Spleen (tissue), 11 donors: ENCODE data around the gene CEP55. TPM values are rescaled to one million over a fixed set of nuclear protein-coding genes. Genes with fewer than 3 reads are reported as not detected.
"Not testable (repeated sequence)": the region's sequence is repeated elsewhere in the genome, so short reads cannot be mapped to it uniquely, and the experiment has no call there.

Experiments
- DNase-seq: peaks from one replicate; pipeline ENCODE4 v3.0.0-alpha.2; 2020
- H3K27ac ChIP-seq, 8 donors: fragments of 200-600 bp; sonication (generic) in 7 of 8; 1 replicate in 4 of 8; 2 replicates in 4 of 8; pipeline versions ENCODE4 v1.5.0 to v1.8.0; 2016 to 2021; ENCODE audit warnings: inconsistent platforms in 4 of 8, mild to moderate bottlenecking in 4 of 8, moderate library complexity in 1 of 8
- H3K27me3 ChIP-seq, 7 donors: fragments of 200-600 bp; sonication (generic) in 6 of 7; replicated peaks in 1 of 7; 1 replicate in 4 of 7; 2 replicates in 3 of 7; pipeline versions ENCODE4 v1.5.0 to v1.8.0; 2016 to 2021; ENCODE audit warnings: inconsistent platforms in 3 of 7, mild to moderate bottlenecking in 1 of 7
- H3K36me3 ChIP-seq, 6 donors: fragments of 200-600 bp; sonication (generic) in 5 of 6; 1 replicate in 4 of 6; 2 replicates in 2 of 6; pipeline versions ENCODE4 v1.5.0 to v1.8.0; 2016 to 2021; ENCODE audit warnings: inconsistent platforms in 2 of 6
- H3K4me1 ChIP-seq, 6 donors: fragments of 200-600 bp; sonication (generic) in 5 of 6; 1 replicate in 3 of 6; 2 replicates in 3 of 6; pipeline versions ENCODE4 v1.5.0 to v1.8.0; 2016 to 2021; ENCODE audit warnings: inconsistent platforms in 3 of 6
- H3K4me3 ChIP-seq, 8 donors: fragments of 200-600 bp; sonication (generic) in 7 of 8; 1 replicate in 4 of 8; 2 replicates in 4 of 8; pipeline versions ENCODE4 v1.5.0 to v1.8.0; 2016 to 2021; ENCODE audit warnings: inconsistent platforms in 4 of 8, mild to moderate bottlenecking in 4 of 8, moderate library complexity in 2 of 8
- H3K9me3 ChIP-seq, 8 donors: fragments of 200-600 bp; sonication (generic) in 7 of 8; 1 replicate in 4 of 8; 2 replicates in 4 of 8; pipeline versions ENCODE4 v1.5.0 to v1.8.0; 2016 to 2021; ENCODE audit warnings: inconsistent platforms in 4 of 8
- CTCF ChIP-seq, 11 experiments: fragments of 200-600 bp in 7 of 11; fragments of 450-650 bp in 4 of 11; sonication (generic) in 4 of 11; IDR thresholded peaks in 8 of 11; conservative IDR thresholded peaks in 3 of 11; 1 replicate in 7 of 11; 2 replicates in 4 of 11; pipeline versions ENCODE4 v1.4.0 to v1.8.0; 2016 to 2021; ENCODE audit warnings: antibody characterized with exemption in 11 of 11, inconsistent platforms in 4 of 11, mild to moderate bottlenecking in 1 of 11
- POLR2A ChIP-seq, 3 donors: fragments of 450-650 bp; IDR thresholded peaks; one replicate each; pipeline ENCODE4 v1.5.1; 2017; ENCODE audit warnings: antibody characterized with exemption in 3 of 3, mild to moderate bottlenecking in 1 of 3
- POLR2AphosphoS5 ChIP-seq, 3 donors: sonication (generic); formaldehyde crosslinking; IDR thresholded peaks; one replicate each; pipeline ENCODE4 v1.5.1; 2017; ENCODE audit warnings: antibody characterized with exemption in 3 of 3
- WGBS, 5 donors: extraction: QIAGEN DNeasy Blood & Tissue Kit in 3 of 5; methylation state at CpG; one replicate each; pipeline versions ENCODE4 v1.1.5 to v1.1.7; 2013 to 2018; 5-methylcytosine and 5-hydroxymethylcytosine counted together
- intact Hi-C: fragments of 100-400 bp; cut with DNase I; formaldehyde crosslinking; loops from one replicate; pipeline ENCODE4 v1.15.0; 2023; ENCODE audit warnings: low total_unique reads
- polyA plus RNA-seq, 3 donors: library from polyadenylated mRNA; stranded (reverse); fragments of 200-250 nt; gene quantifications; one replicate each; pipeline ENCODE4 v1.2.1, GENCODE V29; 2013
- total RNA-seq, 7 donors: library from RNA; depleted of rRNA in 3 of 7; stranded (reverse); fragments of >200 nt in 3 of 7; fragmentation: NEBNext Ultra II Directional in 4 of 7; extraction: Animal tissue kit (Norgen Biotek cat#: 25700) in 4 of 7; gene quantifications; one replicate each; pipeline versions ENCODE4 v1.1.0 to v1.2.1, GENCODE V29; 2016 to 2021
- donor health status: healthy with polysubstance abuse.
- donor health status: DM: no; HTN: no; CAD: no; lungs with moderate emphysema.
- donor health status: DM: no; HTN: no; CAD: no.
- donor health status: Bipolar disorder and iron deficiency.
- donor health status: healthy.
- donor health status: DM: no; HTN: no; CAD: no.
- donor health status: DM: yes; HTN: yes; CAD: no.

The CEP55 gene
- total and polyA plus RNA-seq, 10 donors = 0.95 to 6.6 (median 3.1) TPM

- Histone ChIP-seq H3K9me3 (no peaks in the 10 kb centered on the region), H3K4me3 (no peak overlapping the region), H3K4me1 (peaks cover 0 to 61% (median 28%) of the 10 kb centered on the region in 6 donors), H3K27me3 (no peaks in the 10 kb centered on the region), H3K27ac (peak overlapping the region in 5 of 8 donors; percentile 34 to 61 (median 46)), H3K36me3 (no peaks in the 10 kb centered on the region)
- no peak for DNase-seq
- intact Hi-C loops = no loop called here
- TF ChIP-seq POLR2AphosphoS5 (IDR thresholded peaks at IDR 0.05) (no peak), CTCF (IDR thresholded peaks at IDR 0.05 in 8 of 11, conservative IDR thresholded peaks at IDR 0.05 in 3 of 11) (no peak), POLR2A (IDR thresholded peaks at IDR 0.05) (no peak)
- WGBS, 5 donors = 72 to 85% (median 77%) methylated on average over 6 of the region's 6 CpGs
Observed at GRCh38 chr10:93463723-93464476, 32.5 kb upstream of the CEP55 start.

DNA sequence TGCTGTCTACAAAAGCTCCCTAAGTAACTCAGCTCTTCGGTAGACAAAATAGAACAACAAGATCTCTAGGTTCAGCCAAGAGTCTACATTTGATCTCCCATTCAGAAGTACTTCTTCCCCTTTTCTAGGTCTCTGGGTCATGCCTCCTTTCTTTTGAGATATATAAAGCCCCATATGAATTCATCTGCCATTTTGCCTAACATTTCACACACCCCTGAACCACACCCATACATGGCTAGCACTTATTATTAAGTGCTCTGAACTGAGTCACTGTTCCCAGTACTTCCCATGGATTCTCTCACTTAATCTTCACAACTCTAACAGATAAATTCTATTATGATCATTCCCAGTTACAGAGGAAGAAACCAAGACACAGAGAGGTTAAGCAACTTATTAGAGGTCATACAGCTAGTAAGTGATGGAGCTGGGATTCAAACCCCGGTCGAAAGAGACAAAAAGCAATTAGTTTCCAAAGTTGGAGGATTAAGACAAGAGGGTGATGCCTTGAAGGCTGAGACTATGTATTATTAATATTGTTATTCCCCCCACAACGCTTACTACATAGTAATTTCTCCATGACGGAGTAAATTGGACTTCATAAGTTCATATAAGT lies 31.5 kb upstream of the CEP55 start:
- H3K9me3 ChIP-seq = no peaks in the 10 kb centered on the region
- DNase-seq = no peak
- no peaks in the 10 kb centered on the region for H3K27me3 ChIP-seq
- peaks cover 0 to 52% (median 28%) of the 10 kb centered on the region in 6 donors for H3K4me1 ChIP-seq
- no peaks in the 10 kb centered on the region for H3K36me3 ChIP-seq
- TF ChIP-seq POLR2AphosphoS5 (IDR thresholded peaks at IDR 0.05) = no peak
- TF ChIP-seq CTCF (IDR thresholded peaks at IDR 0.05 in 8 of 11, conservative IDR thresholded peaks at IDR 0.05 in 3 of 11) = no peak
- TF ChIP-seq POLR2A (IDR thresholded peaks at IDR 0.05) = no peak
- peak overlapping the region in 5 of 8 donors; percentile 4 to 61 (median 46) for H3K27ac ChIP-seq
- intact Hi-C loops = no loop called here
- 79 to 94% (median 88%) methylated on average over 5 of the region's 5 CpGs for WGBS, 5 donors
- no peak overlapping the region for H3K4me3 ChIP-seq

DNA sequence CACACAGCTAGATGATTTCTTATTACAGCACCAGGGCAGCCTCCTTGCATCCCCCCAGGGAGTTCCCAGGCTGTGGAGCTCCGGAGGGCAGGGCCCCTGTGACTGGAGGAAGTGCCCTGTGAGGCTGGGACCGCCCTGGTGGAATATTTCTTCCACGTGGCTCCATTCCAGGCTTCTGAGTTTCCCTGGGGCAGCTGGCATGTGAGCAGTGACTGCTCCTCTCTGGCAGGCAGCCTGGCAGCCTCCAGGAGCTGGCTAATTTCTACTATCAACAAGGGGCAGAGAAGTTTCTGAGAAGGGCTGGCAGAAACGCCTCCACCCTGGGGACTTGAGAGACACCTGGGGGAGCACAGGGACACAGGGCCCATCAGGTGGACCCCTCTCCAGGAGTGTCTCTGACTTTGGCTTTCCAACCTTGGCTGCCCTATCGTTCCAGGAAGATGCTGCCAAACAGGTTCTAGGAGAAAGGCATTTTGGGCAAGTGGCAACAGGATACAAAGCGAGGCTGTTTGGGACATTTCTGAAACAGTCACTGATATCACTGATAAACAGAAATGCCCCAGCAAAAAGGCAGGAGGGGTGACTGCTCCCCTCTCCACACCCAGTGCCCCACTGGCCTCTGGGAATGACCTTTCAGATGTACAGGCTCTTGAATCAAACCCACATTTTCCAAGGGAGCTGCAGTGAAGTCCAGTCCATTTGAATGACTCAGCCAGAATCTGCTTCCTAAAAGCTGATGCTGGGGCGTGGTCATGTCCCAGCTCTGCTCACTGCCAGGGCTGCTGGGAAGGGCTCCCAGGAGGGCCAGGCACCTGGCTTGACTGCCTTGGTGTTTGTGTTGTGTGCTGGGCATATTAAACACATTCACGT lies 30.4 kb upstream of the CEP55 start:
- peak overlapping the region in 6 of 8 donors; percentile 12 to 65 (median 30) for H3K27ac ChIP-seq
- TF ChIP-seq POLR2AphosphoS5 (IDR thresholded peaks at IDR 0.05) (peak; percentile 15 to 30 (median 19)), CTCF (IDR thresholded peaks at IDR 0.05 in 8 of 11, conservative IDR thresholded peaks at IDR 0.05 in 3 of 11) (no peak), POLR2A (IDR thresholded peaks at IDR 0.05) (no peak)
- no peak for DNase-seq
- WGBS, 5 donors = 47 to 71% (median 65%) methylated on average over 7 to 8 of the region's 8 CpGs
- no peaks in the 10 kb centered on the region for H3K36me3 ChIP-seq
- no peaks in the 10 kb centered on the region for H3K9me3 ChIP-seq
- H3K4me3 ChIP-seq = no peak overlapping the region
- intact Hi-C loops = no loop called here
- peaks cover 0 to 51% (median 28%) of the 10 kb centered on the region in 6 donors for H3K4me1 ChIP-seq
- no peaks in the 10 kb centered on the region for H3K27me3 ChIP-seq

- 58 to 97% (median 95%) methylated on average over 2 to 4 of the region's 4 CpGs for WGBS, 5 donors
- H3K4me3 ChIP-seq, H3K27me3 ChIP-seq, H3K9me3 ChIP-seq, H3K36me3 ChIP-seq, intact Hi-C loops, DNase-seq: not testable (repeated sequence)
- Histone ChIP-seq H3K4me1 (peaks cover 0 to 50% (median 20%) of the 10 kb centered on the region in 6 donors), H3K27ac (peak overlapping the region in 1 of 8 donors; percentile 16)
Observed at GRCh38 chr10:93467635-93468034, 28.8 kb upstream of the CEP55 start.
